GM12873 (cell line): ENCODE data around the gene GALNT2.

Source experiments
- TF ChIP-seq, protein P1 (sequence below): IDR thresholded peaks from 2 replicates; pipeline ENCODE4 v1.5.1; 2012; ENCODE audit warnings: low read depth, mild to moderate bottlenecking, moderate library complexity, low read length, control low read depth; ENCODE audit not compliant: insufficient read depth; ENCODE audit errors: missing control alignments

GALNT2 gene

GRCh38 chr1:230300322-230301301 lies 233.6 kb downstream of the GALNT2 start:
- TF ChIP-seq, protein P1, sequence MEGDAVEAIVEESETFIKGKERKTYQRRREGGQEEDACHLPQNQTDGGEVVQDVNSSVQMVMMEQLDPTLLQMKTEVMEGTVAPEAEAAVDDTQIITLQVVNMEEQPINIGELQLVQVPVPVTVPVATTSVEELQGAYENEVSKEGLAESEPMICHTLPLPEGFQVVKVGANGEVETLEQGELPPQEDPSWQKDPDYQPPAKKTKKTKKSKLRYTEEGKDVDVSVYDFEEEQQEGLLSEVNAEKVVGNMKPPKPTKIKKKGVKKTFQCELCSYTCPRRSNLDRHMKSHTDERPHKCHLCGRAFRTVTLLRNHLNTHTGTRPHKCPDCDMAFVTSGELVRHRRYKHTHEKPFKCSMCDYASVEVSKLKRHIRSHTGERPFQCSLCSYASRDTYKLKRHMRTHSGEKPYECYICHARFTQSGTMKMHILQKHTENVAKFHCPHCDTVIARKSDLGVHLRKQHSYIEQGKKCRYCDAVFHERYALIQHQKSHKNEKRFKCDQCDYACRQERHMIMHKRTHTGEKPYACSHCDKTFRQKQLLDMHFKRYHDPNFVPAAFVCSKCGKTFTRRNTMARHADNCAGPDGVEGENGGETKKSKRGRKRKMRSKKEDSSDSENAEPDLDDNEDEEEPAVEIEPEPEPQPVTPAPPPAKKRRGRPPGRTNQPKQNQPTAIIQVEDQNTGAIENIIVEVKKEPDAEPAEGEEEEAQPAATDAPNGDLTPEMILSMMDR, result no peak

DNA sequence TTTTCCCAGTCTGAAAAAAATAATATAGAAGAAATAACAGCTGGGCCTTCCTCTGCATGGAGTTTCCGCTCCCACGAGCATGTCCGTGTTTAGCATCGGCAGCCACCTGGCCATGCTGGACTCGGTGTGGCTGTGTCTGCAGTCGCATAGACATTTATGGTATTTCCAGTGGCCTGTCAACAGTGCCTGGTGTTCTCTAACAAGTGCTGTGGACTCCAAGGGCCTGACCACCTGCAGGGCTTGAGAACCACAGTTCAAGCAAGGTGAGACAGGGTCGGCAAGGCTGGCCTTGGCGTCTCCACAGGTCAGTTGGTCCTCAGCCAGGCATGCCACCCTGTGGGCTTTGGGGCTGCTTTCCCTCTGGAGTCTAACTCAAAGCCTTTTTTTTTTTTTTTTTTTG lies 234.3 kb downstream of the GALNT2 start:
- TF ChIP-seq, protein P1, result no peak

GRCh38 chr1:230301822-230302221 lies 234.8 kb downstream of the GALNT2 start:
- TF ChIP-seq, protein P1, result no peak

GRCh38 chr1:230303069-230303468 lies 236.0 kb downstream of the GALNT2 start:
- TF ChIP-seq, protein P1, result no peak

- TF ChIP-seq, protein P1, result no peak
These were observed 236.8 kb downstream of the GALNT2 start for GRCh38 chr1:230303822-230304221.

DNA sequence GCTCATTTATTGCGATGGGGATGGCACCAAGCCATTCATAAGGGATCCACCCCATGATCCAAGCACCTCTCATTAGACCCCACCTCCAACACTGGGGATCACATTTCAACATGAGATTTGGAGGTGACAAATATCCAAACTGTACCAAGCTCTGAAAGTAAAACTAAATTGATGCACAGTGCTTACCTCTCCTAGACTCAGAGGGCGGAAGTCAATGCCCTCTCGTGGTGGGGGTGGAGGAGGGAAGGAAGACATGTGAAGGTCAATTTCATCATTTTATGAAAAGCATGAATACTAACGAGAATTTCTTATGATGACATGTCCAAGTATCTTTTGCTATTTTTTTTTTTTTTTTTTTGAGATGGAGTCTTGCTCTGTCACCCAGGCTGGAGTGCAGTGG lies 239.1 kb downstream of the GALNT2 start:
- TF ChIP-seq, protein P1, result no peak

GRCh38 chr1:230307213-230307612 lies 240.2 kb downstream of the GALNT2 start:
- TF ChIP-seq, protein P1, result no peak
